ENCODE measurements around the gene CFDP1.

CFDP1 gene

GRCh38 chr16:75390926-75391653 lies 42.2 kb downstream of the CFDP1 start:
- H3K4me1 ChIP-seq (ENCODE audit: control insufficient read depth, low read length): no peaks in the 10 kb centered on the region
- no peaks in the 10 kb centered on the region for H3K9me2 ChIP-seq (replicated peaks; ENCODE audit: control insufficient read depth, low read length)
- no peaks in the 10 kb centered on the region for H3K79me2 ChIP-seq (ENCODE audit: control insufficient read depth, low read length)
- no peaks in the 10 kb centered on the region for H3F3A ChIP-seq (ENCODE audit: control insufficient read depth, insufficient read depth)
- H4K20me1 ChIP-seq (ENCODE audit: control insufficient read depth, insufficient read depth, low read depth, low read length): no peaks in the 10 kb centered on the region
- no peak overlapping the region for H3K4me3 ChIP-seq (ENCODE audit: low read length)
- no peaks in the 10 kb centered on the region for H3K27me3 ChIP-seq (ENCODE audit: control insufficient read depth, low read length)
- H3K27ac ChIP-seq (ENCODE audit: low read depth, low read length): no peak overlapping the region
- H3K4me2 ChIP-seq (ENCODE audit: low read length): no peak overlapping the region
- no peaks in the 10 kb centered on the region for H3K9me3 ChIP-seq (ENCODE audit: control insufficient read depth, insufficient read depth, low read length)
- H3K36me3 ChIP-seq (ENCODE audit: control insufficient read depth, low read length): peaks cover 29% of the 10 kb centered on the region
- TF ChIP-seq EZH2phosphoT487 (IDR thresholded peaks at IDR 0.05; ENCODE audit: borderline replicate concordance, low read length): no peak
- TF ChIP-seq, protein P1, sequence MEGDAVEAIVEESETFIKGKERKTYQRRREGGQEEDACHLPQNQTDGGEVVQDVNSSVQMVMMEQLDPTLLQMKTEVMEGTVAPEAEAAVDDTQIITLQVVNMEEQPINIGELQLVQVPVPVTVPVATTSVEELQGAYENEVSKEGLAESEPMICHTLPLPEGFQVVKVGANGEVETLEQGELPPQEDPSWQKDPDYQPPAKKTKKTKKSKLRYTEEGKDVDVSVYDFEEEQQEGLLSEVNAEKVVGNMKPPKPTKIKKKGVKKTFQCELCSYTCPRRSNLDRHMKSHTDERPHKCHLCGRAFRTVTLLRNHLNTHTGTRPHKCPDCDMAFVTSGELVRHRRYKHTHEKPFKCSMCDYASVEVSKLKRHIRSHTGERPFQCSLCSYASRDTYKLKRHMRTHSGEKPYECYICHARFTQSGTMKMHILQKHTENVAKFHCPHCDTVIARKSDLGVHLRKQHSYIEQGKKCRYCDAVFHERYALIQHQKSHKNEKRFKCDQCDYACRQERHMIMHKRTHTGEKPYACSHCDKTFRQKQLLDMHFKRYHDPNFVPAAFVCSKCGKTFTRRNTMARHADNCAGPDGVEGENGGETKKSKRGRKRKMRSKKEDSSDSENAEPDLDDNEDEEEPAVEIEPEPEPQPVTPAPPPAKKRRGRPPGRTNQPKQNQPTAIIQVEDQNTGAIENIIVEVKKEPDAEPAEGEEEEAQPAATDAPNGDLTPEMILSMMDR (IDR thresholded peaks at IDR 0.05; ENCODE audit: low read depth, low read length, poor library complexity, severe bottlenecking): no peak

DNA sequence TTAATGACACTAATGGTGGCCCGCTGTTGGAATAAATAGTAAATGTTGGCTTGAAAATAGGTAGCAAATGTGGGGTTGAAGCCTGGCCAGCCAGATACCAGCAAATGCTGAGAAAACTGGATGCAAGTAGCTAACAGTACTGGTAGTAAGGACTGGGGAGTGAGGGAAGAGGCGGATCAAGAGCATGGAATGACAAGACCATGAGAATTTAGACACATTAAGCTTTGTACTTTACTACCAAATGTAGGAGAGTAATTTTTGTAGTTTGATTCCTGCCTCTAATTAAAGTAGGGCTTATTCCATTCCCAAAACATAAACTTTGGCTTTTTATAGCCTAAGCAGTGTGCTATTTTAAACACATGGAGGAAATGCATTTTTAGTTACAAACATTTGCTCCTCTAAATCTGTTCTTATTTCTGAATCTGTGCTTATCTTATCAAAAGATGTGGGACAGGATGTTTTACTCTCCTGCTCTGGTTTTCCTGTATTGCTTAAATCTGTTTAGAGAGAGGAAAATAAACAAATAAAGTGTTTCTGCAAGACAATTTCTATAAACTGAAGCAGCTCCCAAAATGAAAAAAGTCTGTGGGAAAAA lies 44.1 kb downstream of the CFDP1 start:
- Histone ChIP-seq H3K4me3 (ENCODE audit: low read length) (no peak overlapping the region), H3K9me3 (ENCODE audit: control insufficient read depth, insufficient read depth, low read length) (no peaks in the 10 kb centered on the region), H3K27ac (ENCODE audit: low read depth, low read length) (no peak overlapping the region), H3K4me2 (ENCODE audit: low read length) (no peak overlapping the region), H3K9me2 (replicated peaks; ENCODE audit: control insufficient read depth, low read length) (no peaks in the 10 kb centered on the region), H3F3A (ENCODE audit: control insufficient read depth, insufficient read depth) (peaks cover 4% of the 10 kb centered on the region; the same call in 1 of the 2 replicates), H3K4me1 (ENCODE audit: control insufficient read depth, low read length) (no peaks in the 10 kb centered on the region), H3K27me3 (ENCODE audit: control insufficient read depth, low read length) (no peaks in the 10 kb centered on the region), H3K79me2 (ENCODE audit: control insufficient read depth, low read length) (no peaks in the 10 kb centered on the region), H4K20me1 (ENCODE audit: control insufficient read depth, insufficient read depth, low read depth, low read length) (no peaks in the 10 kb centered on the region; the same call in 1 of the 2 replicates), H3K36me3 (ENCODE audit: control insufficient read depth, low read length) (peaks cover 24% of the 10 kb centered on the region)
- TF ChIP-seq, protein P1 (IDR thresholded peaks at IDR 0.05; ENCODE audit: low read depth, low read length, poor library complexity, severe bottlenecking): no peak

- no peaks in the 10 kb centered on the region for H3K79me2 ChIP-seq (ENCODE audit: control insufficient read depth, low read length)
- peaks cover 4% of the 10 kb centered on the region; the same call in 1 of the 2 replicates for H3F3A ChIP-seq (ENCODE audit: control insufficient read depth, insufficient read depth)
- no peaks in the 10 kb centered on the region for H3K9me3 ChIP-seq (ENCODE audit: control insufficient read depth, insufficient read depth, low read length)
- H3K36me3 ChIP-seq (ENCODE audit: control insufficient read depth, low read length): peaks cover 17% of the 10 kb centered on the region
- H3K27ac ChIP-seq (ENCODE audit: low read depth, low read length): no peak overlapping the region
- no peaks in the 10 kb centered on the region for H3K9me2 ChIP-seq (replicated peaks; ENCODE audit: control insufficient read depth, low read length)
- H4K20me1 ChIP-seq (ENCODE audit: control insufficient read depth, insufficient read depth, low read depth, low read length): no peaks in the 10 kb centered on the region; the same call in 1 of the 2 replicates
- TF ChIP-seq, protein P1 (IDR thresholded peaks at IDR 0.05; ENCODE audit: low read depth, low read length, poor library complexity, severe bottlenecking): no peak
- no peak for TF ChIP-seq EZH2phosphoT487 (IDR thresholded peaks at IDR 0.05; ENCODE audit: borderline replicate concordance, low read length)
- H3K4me3 ChIP-seq (ENCODE audit: low read length): no peak overlapping the region
- no peak overlapping the region for H3K4me2 ChIP-seq (ENCODE audit: low read length)
- no peaks in the 10 kb centered on the region for H3K27me3 ChIP-seq (ENCODE audit: control insufficient read depth, low read length)
- no peaks in the 10 kb centered on the region for H3K4me1 ChIP-seq (ENCODE audit: control insufficient read depth, low read length)
Observed at GRCh38 chr16:75387951-75388350, 45.4 kb downstream of the CFDP1 start.

Measured in DOHH2 (cell line).